22Rv1 (cell line): Measurements from ENCODE around the gene WWOX.

Experiments
- CTCF ChIP-seq: fragments of 450-650 bp; IDR thresholded peaks from 2 replicates; pipeline ENCODE4 v1.5.1; 2017; ENCODE audit warnings: mild to moderate bottlenecking
- ZFX ChIP-seq: fragments of 450-650 bp; IDR thresholded peaks from 2 replicates; pipeline ENCODE4 v1.6.1; 2017; ENCODE audit warnings: antibody characterized with exemption, borderline replicate concordance

GRCh38 chr16:78576941-78577340, 477.5 kb downstream of the WWOX start:
- TF ChIP-seq ZFX, result no peak
- TF ChIP-seq CTCF, result no peak
